K562 (cell line): Measurements from ENCODE around the gene TRIO. TPM values are rescaled to one million over a fixed set of nuclear protein-coding genes. Genes with fewer than 3 reads are reported as not detected.

ENCODE experiments used
- HMGN3 ChIP-seq: IDR thresholded peaks from 2 replicates; pipeline ENCODE4 v1.6.1; 2011; ENCODE audit warnings: borderline replicate concordance, low read depth, mild to moderate bottlenecking, mixed read lengths, low read length; ENCODE audit not compliant: insufficient read length; ENCODE audit errors: extremely low read depth
- HNRNPLL ChIP-seq: fragments of 200-400 bp; formaldehyde crosslinking; IDR thresholded peaks from 2 replicates; pipeline ENCODE4 v1.6.1; 2017; ENCODE audit warnings: low read length, low read depth, mild to moderate bottlenecking; ENCODE audit not compliant: poor library complexity, severe bottlenecking
- L3MBTL2 ChIP-seq: fragments of 450-650 bp; IDR thresholded peaks from 2 replicates; pipeline ENCODE4 v1.6.1; 2016; ENCODE audit warnings: mild to moderate bottlenecking, moderate library complexity
- TBL1XR1 ChIP-seq, 2 experiments: IDR thresholded peaks; 2 replicates each; pipeline ENCODE4 v1.6.1; 2012; ENCODE audit warnings: improper control_type of control experiment in 2 of 2, low read length in 2 of 2, mild to moderate bottlenecking in 1 of 2
- ZC3H4 ChIP-seq: sonication (generic); formaldehyde crosslinking; IDR thresholded peaks from 2 replicates; pipeline ENCODE4 v1.9.0; 2021; ENCODE audit warnings: missing genetic modification reagents, borderline replicate concordance
- ZNF699 ChIP-seq: fragments of 250-450 bp; sonication (Bioruptor Pico); IDR thresholded peaks from 2 replicates; pipeline ENCODE4 v1.8.0; 2021; ENCODE audit warnings: mild to moderate bottlenecking, moderate library complexity; ENCODE audit not compliant: insufficient replicate concordance
- polyA plus RNA-seq, 8 experiments: library from polyadenylated mRNA; depleted of rRNA in 4 of 8; stranded (reverse) in 5 of 8; unstranded in 3 of 8; fragments of >200 nt; fragmentation: Nextera tagmentation in 2 of 8; fragmentation: Illumina TruSeq in 1 of 8; extraction: Ambion mirVana in 2 of 8; extraction: Trizol in 1 of 8; gene quantifications; 2 replicates each; pipeline versions ENCODE4 v1.2.1 to v1.2.3, GENCODE V29; 2011 to 2014; ENCODE audit warnings: inconsistent platforms in 1 of 8, missing spikeins in 1 of 8
- total RNA-seq, 7 experiments: library from RNA; depleted of rRNA in 6 of 7; stranded (reverse); fragments of >200 nt in 6 of 7; fragmentation: Illumina TruSeq in 2 of 7; extraction: Trizol in 2 of 7; gene quantifications; 2 replicates each; pipeline versions ENCODE4 v1.2.1 to v1.2.3, GENCODE V29; 2011 to 2021; ENCODE audit warnings: low replicate concordance in 1 of 7
- TF ChIP-seq, protein P1 (sequence below): sonication (generic); formaldehyde crosslinking; IDR thresholded peaks from 2 replicates; pipeline ENCODE4 v1.8.1; 2023; ENCODE audit warnings: mild to moderate bottlenecking, missing genetic modification reagents, moderate library complexity
- TF ChIP-seq, protein P2 (sequence below), 2 experiments: fragments of 450-650 bp; formaldehyde crosslinking in 1 of 2; IDR thresholded peaks; 2 replicates each; pipeline versions ENCODE4 v1.4.0 to v1.6.1; 2014 to 2020; ENCODE audit warnings: mild to moderate bottlenecking in 2 of 2, borderline replicate concordance in 1 of 2, low read depth in 1 of 2

The TRIO gene
- total and polyA plus RNA-seq, 9 of the 15 experiments (the other 6 are each of a cell fraction or from before 2014, with no cell fraction given): 0.24 to 5.0 (median 1.1) TPM

DNA sequence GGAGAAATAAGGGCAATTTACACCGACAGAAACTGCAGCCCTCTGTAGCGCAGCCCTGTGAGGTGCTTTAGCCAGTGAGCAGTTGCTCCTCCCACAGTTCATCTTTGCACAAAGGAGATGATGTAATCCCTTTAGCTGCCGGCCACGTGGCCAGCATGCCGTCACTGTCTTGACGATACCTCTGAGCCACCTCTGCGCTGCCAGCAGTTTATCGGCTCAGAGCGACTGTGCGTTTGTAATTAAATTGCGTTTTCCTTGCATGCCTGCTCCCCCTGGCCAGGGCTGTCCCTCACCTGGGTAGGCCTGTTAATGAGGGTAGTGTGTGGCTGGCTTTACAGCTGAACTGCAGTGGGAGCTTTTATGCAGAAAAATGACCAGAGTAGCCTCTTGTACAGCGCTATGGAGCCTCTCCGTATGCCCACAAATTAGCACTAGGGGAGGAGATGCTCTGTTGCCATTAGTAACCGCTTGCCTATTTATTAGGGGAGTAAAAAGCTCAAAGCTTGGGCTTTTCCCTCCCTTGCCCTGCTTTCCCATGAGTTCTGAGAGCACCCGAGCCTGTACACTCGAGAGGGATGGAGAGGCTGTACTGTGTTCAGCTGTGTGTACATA is 107.0 kb downstream of the TRIO start (continued):
- TF ChIP-seq HMGN3 (no peak), ZNF699 (no peak), L3MBTL2 (peak; percentile 100), HNRNPLL (no peak), TBL1XR1 (IDR thresholded peaks at IDR 0.05; ENCODE audit: low read length in 2 of 2) (no peak), ZC3H4 (CRISPR knock-in tag) (no peak)
- TF ChIP-seq, protein P1, sequence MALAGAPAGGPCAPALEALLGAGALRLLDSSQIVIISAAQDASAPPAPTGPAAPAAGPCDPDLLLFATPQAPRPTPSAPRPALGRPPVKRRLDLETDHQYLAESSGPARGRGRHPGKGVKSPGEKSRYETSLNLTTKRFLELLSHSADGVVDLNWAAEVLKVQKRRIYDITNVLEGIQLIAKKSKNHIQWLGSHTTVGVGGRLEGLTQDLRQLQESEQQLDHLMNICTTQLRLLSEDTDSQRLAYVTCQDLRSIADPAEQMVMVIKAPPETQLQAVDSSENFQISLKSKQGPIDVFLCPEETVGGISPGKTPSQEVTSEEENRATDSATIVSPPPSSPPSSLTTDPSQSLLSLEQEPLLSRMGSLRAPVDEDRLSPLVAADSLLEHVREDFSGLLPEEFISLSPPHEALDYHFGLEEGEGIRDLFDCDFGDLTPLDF: peak; percentile 73; the same call in 1 of the 2 replicates
- TF ChIP-seq, protein P2, sequence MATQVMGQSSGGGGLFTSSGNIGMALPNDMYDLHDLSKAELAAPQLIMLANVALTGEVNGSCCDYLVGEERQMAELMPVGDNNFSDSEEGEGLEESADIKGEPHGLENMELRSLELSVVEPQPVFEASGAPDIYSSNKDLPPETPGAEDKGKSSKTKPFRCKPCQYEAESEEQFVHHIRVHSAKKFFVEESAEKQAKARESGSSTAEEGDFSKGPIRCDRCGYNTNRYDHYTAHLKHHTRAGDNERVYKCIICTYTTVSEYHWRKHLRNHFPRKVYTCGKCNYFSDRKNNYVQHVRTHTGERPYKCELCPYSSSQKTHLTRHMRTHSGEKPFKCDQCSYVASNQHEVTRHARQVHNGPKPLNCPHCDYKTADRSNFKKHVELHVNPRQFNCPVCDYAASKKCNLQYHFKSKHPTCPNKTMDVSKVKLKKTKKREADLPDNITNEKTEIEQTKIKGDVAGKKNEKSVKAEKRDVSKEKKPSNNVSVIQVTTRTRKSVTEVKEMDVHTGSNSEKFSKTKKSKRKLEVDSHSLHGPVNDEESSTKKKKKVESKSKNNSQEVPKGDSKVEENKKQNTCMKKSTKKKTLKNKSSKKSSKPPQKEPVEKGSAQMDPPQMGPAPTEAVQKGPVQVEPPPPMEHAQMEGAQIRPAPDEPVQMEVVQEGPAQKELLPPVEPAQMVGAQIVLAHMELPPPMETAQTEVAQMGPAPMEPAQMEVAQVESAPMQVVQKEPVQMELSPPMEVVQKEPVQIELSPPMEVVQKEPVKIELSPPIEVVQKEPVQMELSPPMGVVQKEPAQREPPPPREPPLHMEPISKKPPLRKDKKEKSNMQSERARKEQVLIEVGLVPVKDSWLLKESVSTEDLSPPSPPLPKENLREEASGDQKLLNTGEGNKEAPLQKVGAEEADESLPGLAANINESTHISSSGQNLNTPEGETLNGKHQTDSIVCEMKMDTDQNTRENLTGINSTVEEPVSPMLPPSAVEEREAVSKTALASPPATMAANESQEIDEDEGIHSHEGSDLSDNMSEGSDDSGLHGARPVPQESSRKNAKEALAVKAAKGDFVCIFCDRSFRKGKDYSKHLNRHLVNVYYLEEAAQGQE (IDR thresholded peaks at IDR 0.05; ENCODE audit: borderline replicate concordance): peak; percentile 16; the same call in 1 of the 2 replicates
- TF ChIP-seq, protein P2 (CRISPR knock-in tag; IDR thresholded peaks at IDR 0.05; ENCODE audit: low read depth): no peak
